GM19023 (cell line): ENCODE results near the gene GCG.

Source experiments
- ATAC-seq: cut with Tn5 transposase; IDR thresholded peaks from one replicate; pipeline ENCODE4 v1.9.1; 2021; ENCODE audit warnings: mild to moderate bottlenecking, moderate library complexity; ENCODE audit not compliant: unreplicated experiment

Gene GCG

DNA sequence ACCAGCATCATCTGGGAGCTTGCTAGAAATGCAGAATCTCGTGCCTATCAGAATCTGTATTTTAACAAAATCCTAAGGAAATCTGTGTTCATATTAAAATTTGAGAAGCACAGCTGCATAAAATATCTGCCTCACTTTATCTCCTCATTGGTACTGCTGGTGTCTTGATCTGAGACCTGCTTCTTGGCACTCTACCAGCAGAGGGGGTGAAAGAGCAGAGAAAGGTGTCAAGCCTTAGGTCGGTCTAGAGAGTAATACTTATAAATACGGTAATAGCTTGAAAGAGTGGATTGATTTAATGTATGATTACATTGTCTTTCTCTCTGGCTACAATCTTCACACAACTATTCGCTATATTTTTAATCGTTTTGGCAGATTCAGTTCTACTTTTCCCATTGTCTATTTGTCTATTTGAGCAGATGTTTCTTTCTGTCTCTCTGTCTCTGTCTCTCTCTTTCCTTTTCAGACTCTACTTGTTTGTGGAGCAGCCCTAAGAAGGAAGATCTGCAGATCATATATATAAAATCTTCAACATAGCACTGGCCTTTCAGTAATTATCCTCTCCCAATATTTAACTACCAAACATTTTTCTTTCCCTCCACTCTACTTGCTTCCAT lies 1.7 kb upstream of the GCG start:
- peak; percentile 99 for ATAC-seq

DNA sequence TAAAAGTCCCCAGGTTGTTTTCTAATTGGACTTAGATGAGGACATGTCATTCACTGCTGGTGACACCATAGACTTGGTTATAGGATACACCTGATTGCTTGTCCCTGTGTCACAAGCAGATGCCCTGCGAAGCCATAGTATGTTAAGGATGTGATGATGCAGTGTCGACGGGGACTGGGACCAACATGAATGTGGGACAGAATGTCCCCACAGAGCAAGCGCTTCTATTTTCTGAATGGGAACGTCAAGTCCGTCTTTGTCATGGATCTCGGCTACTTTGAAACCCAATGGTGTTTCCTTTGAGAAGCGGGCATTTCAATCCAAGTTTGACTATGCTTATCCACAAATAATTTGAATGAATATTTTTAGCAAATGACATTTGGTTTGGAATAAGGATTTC lies 2.1 kb downstream of the GCG start:
- no peak for ATAC-seq

DNA sequence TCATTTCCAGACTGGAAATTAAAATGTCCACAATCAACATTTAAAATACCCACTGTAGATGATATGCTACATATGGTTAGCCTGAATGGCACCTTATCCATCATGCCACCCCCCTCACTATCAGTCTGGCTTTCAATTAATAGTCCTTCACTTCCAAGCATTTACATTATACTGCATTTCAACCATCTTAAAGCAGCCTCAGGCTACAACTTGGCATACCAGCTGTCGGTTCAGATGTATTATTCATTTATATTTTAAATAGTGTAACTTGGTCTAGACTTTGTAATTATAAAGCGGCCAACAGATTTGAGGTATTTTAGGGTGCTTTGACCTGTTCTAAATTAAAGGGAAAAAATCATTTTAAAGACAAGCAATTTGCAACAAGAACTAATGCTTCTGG lies 2.6 kb downstream of the GCG start:
- no peak for ATAC-seq

DNA sequence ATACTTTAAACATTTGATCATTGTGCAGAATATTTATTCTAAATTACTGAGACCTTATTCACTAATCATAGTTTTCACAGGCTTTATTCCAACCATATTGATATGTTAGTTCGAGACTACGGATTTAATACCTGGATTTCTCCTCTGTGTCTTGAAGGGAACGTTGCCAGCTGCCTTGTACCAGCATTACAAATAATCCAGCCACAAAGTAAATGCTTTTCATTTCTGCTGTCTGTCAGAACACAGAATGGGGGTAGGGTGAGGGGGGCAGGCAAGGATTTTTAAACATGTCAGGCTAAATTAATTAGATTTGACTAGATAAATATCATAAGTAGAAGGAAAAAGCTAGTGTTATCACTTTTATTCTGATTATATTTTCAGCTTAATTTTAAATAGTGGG lies 3.1 kb downstream of the GCG start:
- ATAC-seq = no peak

DNA sequence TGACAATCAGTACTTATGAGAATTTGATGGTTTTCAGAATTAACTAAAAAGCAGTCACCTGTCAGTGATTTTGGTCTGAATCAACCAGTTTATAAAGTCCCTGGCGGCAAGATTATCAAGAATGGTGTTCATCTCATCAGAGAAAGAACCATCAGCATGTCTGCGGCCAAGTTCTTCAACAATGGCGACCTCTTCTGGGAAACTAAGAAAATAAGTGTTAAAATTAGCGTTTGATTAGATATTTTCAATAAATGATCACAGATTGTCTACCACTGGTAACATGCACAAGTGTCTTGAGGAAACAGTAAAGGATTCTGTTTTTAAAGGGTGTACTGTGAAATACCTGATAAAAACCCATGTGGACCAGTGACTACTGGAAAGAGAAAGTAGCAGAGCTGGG lies 8.1 kb downstream of the GCG start:
- no peak for ATAC-seq

DNA sequence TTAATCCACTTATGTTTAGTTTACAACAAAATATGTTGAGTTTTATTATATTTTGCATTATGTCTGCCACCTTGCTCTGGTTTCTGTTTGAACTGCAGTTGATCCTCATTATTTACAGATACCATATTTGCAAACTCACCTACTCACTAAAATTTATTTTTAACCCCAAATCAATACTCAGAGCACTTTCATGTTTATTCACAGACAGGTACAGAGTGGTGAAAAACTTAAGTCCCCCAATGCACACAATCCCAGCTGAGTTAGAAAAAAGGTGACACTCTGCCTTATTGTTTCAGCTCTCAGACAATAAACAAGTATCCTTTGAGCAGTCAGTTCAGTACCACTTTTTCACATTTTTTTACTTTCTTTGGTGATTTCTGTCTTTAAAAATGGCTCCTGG lies 13.7 kb downstream of the GCG start:
- ATAC-seq = no peak

DNA sequence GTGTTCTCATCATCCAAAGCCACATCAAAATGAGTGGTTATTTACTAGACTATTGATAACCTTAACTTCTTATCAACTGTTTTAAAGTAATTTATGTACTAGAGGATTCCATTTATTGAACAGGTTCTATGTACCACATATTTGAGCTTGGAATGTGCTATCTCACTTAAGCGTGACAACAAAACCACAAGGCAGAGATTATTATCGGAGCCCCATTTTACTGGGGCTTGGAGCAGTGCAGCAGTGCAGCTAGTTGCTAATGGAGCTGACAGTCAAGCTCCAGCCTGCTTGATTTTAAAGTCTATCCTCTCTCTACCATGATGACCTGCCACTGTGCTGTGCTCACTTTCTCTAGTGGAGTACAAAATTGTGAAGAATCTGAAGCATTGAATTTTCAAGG lies 24.6 kb downstream of the GCG start:
- no peak for ATAC-seq

DNA sequence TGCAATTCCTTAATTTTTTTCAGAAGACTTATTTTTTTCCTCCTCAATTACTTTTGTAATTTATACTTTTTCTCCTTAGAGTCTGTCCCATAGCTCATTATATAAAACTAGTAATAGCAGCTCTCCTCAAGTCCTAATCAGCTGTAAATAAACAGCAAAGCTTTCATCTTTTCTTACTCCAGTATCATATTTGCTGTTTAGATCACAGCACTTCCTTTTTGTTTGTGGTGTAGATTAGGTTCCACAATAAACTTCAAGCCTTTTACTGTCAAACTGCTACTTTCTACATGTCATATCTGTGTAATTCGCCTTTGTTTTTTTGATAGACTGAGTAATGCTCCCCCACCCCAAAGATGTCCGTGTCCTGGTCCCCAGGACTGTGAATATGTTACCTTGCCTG lies 25.5 kb downstream of the GCG start:
- no peak for ATAC-seq

DNA sequence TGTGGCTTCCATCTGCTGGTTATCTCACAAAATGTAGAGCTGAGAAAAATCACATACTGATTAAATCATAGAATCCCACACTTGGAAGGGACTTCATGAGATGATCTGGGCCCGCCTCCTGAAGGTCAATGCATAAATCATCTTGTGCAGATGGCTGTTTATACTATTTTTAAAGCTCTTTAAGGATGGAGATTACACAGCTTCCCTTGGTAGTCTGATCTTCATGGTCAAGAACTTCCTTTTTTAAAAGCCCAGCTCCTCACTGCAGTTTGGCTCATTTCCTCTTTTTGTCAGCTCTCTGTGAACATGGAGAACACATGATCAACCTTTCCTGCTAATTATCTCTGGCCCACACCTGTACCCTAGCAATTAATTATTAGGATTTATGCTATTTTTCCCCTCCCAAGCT lies 25.9 kb downstream of the GCG start:
- peak; percentile 87 for ATAC-seq

DNA sequence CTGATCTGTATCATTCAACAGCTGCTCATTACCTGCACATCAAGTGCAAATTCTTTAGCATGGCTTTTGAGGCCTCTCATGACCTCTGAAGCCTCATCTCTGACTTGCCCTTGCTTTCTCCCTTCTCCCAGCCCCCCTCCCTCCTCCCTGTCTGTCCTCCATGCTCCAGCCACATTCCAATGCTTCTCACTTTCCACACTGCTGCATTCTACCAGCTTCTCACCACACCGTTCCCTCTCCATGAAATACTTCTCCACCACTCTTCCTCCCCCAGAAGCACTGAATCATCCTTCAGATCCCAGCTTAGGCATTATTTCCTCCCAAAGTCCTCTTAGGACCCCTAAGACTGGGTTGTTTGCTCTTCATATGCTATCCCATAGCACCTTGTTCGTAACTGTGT lies 26.9 kb downstream of the GCG start:
- no peak for ATAC-seq

DNA sequence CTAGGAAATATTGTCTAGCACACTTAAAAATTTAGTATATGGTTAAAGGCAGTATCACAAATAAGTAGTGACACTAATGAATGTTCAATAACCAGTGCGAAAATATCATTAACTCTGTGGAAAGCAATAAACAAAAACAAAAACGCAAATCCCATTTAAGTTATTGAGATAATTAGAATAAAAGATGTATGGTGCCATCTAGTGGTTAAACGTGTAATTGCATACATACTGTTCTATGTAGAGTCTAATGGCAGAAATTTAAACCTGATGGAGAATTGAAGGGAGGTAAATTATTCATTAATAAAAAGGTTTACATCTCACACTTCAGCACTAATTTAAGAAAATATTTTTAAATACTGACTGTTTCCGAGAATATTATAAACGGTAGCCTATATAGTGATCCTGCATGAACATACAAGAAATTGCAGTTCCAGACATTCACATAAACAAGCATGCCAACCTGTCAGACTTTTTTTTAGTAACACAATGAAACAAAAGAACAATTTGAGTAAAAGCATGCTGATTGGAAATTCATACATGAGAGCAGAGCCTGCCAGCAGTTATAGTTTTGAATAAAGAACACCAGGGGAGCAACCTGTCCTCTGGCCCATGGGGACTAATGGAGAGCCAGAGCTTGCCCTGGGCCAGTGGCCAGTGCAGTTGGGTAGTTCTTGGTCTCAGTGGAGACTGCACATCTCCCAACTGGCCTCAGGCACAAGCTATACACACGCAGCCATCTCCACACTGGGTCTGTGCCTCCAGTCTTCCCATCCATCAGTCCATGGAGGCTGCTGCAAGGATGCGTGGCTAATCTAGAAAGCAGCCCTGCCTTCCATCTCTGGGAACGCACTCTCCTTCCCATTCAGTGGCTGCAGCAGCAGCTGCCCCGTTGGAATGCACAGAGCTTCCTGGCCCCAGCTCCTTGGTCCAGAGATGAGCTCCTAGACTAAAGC lies 28.0 kb downstream of the GCG start:
- no peak for ATAC-seq

DNA sequence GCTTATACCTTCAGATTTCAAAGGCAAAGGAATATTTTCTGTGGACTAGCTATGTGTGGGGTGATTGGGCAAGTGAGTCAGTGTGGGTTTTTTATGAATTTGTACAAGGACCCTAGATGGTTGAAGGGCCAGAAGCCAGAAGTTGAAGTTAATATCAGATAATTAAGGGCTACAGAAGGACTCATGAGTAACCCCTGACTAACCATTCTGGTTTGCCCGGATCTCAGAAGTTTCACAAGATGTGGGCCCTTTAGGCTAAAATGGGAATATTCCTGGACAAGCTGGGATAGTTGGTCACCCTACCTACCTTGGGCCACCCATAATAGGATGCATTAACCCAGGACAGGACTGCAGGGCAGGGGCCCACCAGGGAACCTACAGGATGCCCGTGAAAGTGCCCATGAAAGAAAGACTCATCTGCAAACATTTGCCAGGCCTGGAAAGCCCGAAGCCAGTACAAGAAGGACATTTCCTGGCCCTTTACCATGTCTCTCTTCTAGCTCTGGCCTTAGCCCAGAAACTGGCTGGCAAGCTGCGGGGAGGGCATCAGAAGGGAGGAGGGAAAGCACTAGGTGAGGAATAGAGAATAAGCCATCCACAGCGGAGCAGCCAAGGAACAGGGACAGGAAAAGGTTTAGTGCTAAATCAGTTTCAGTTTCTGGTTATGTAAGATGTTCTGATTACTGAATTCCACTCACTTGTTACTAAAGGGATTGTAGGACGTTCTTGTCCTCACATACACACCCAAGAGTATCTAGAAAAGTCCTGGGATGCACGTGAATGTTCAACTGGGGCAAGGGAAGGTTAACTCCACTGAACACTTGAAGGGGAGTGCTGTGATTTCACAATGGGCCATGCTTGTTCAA lies 33.6 kb downstream of the GCG start:
- ATAC-seq = no peak

DNA sequence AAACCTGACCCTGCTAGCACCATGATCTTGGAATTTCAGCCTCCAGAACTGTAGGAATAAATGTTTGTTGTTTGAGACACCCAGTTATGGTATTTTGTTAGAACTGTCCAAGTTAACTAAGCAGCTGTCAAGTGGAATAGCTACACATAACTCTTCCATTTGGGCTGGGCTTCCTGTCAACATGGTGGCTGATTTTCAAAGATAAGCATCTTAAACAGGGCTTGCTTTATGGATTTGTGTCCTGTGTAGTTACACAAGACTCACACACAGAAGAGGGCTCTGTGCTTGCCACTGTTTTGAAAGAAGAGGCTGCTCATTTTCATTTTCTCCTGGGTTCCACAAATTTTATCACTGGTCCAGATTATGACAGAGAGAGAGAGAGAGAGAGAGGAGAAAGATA lies 35.7 kb downstream of the GCG start:
- no peak for ATAC-seq

DNA sequence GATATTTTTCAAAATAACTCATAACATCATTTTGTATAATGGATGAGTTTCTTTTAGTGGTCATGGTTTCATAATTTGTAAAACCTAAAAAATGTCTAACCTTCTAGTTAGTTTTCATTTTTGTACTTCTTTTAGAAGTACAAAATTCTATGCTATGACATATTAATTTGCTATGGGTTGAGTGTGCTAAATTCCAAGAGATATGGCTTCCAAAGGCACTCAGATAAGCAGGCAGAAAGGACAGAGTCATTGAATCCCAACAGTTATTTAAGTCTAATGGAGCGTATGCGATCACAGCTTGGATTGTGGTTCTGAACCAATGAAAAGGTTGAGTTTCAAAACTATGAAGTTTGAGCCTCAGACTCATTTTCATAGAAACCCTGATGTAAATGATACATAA lies 37.0 kb downstream of the GCG start:
- ATAC-seq = no peak

DNA sequence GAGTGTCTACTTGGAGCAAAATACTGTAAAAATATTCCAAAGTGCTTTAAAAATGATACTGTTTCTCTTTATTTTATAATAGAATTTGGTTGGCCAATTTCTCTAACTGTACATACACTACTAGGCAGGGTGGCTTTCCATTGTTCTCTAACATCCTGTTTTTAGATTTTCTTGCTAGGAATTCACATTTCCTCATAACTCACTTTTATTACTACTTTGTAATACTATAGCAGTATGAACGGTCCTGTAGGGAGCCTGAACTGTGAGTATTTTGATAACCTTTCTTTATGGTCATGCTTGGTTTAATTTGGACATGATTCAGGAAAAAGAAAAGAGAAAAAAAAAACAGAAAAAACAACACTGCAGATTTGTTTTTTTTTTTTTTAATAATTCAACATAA lies 37.8 kb downstream of the GCG start:
- no peak for ATAC-seq

DNA sequence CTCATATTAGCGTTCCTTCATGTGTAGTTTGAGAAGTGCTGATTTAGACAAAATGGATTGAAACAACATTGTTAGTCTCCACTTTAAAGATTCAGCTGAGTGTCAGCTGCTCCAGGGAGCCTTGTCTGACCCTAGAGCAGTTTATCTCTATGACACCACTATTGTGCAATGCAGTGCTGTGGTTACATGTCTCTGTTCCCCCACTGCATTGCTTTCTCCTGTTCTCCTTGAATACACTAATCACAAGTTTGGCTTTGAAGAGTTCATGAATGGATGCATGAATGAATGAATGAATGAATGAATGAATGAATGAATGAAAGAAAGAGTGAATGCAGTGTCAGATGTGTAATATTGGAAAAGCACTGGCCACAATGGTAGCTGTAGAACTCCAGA lies 38.3 kb downstream of the GCG start:
- ATAC-seq = no peak

DNA sequence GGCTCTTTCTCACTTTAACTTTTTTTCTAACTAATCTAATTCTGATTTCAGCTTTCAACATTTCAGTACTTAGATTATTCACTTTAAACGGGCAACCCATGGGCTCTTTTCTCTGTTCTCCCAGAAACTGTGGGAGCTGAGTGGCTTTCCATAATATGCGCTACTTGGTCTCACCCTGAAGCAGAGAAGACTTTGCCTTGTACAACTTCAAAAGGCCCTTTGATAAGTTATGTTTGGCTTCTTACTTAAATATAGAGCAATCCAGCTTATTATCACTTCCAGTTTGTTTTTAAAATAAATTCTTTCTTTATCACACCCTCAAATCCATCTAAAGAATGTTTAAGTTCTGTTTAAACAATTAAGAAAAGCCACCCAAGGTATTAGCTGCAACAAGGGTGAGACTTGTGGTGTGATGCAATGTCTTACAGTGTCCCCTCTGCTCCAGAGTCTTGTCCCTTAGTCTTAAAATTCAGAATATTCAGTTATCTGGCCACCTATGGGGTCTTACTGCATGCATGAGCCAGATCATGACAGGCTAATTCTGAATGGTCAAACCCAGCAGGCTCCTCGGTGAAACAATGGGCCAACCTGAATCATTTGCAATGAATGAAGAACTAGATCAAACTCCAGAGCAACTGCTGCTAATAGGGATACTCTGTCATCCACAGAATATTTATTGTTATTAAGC lies 38.8 kb downstream of the GCG start:
- ATAC-seq = no peak

DNA sequence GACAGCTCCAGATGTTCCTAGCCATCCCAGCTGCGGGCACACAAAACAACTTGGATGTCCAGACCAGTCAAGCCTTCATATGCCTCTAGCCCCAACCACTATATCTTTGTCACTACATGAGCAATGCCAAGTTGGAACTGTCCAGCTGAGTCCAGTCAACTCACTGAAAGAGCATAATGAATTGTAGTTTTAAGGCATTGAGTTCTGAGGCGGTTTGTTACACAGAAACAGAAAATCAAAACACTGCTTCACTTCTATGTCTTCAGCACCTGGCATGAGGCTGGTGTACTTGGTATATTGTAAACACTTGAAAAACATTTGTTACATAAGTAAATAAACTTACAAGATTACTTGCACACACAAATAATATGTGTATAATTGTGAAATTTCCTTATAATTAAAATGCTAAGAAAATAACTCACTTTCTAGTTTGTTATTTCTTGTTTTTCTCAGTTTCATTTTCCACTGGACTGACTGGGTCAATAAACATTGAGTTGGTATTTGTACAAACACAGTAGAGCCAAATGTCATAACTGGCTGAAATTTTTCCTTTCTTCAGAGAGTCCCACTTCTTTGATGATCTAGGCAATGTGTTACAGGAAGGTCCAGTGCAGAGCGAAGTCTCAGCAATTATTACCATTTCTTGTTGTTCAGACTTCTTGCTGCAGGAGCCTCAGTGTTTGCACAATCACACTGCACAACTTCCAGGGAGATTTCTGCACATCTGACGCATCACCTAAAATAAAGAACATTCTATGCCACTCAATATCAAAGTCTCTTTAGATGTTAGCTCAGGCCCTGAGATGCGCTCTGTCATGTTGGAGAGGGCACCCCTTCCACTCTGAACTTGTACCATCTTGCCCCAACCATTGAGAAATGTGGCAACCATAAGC lies 39.8 kb downstream of the GCG start:
- ATAC-seq = no peak

DNA sequence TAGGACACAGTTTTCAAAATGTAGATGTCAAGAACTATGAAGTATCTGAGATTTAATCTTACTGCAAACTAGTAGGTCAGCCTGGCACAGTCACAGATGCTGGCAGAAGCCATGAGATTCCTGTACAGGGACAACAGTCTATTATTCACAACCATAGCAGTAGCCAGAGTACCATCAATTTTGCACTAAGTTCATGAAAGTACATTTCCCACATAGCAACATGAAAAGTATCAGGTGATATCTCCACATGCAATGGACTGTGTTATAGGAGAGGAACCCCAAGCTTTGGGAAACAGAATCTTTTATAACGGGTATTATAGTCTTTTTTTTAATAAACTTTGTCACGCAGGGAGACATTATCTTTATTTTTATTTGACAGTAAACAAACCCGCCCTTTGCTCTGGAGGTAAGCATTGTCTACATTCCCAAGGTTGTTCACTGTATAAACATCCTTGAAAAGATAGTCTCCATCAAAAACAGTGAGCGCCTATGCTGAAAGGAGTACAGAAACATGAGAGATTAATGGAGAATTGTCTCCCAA lies 44.6 kb downstream of the GCG start:
- no peak for ATAC-seq

DNA sequence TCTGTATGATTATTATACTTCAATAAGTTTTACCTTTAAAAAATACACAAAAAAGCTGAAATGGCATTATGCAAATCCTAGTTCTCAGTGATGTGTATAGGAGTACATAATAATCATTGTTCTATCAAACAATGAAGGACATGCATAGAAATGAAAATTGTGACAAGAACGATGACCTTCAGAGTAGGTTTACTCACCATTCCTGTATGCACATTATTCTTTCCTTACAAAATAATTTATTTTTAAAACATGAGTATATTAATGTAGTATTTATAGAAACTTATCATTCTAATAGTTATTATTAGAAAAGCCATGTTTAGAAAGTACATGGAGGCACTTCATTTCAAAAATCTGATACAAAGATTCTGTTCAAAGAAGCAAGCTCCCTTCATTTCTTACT lies 45.3 kb downstream of the GCG start:
- no peak for ATAC-seq
